Gastrocnemius medialis (tissue), 4 donors: Measurements from ENCODE around the gene HPCA.

ENCODE experiments used
- CTCF ChIP-seq, 5 experiments: fragments of 450-650 bp in 3 of 5; fragments of 200-600 bp in 2 of 5; sonication (generic) in 2 of 5; IDR thresholded peaks in 4 of 5; conservative IDR thresholded peaks in 1 of 5; 1 replicate in 4 of 5; 2 replicates in 1 of 5; pipeline ENCODE4 v1.5.1; 2016 to 2019; ENCODE audit warnings: antibody characterized with exemption in 5 of 5, mild to moderate bottlenecking in 3 of 5, moderate library complexity in 3 of 5
- POLR2A ChIP-seq, 2 donors: fragments of 450-650 bp; IDR thresholded peaks; one replicate each; pipeline ENCODE4 v1.6.1; 2017; ENCODE audit warnings: antibody characterized with exemption in 2 of 2, mild to moderate bottlenecking in 2 of 2, moderate library complexity in 2 of 2

GRCh38 chr1:32892368-32893197, 6.3 kb downstream of the HPCA start:
- TF ChIP-seq CTCF (IDR thresholded peaks at IDR 0.05 in 4 of 5, conservative IDR thresholded peaks at IDR 0.05 in 1 of 5) = peak in 4 of 5 experiments; percentile 7 to 55 (median 24)
- TF ChIP-seq POLR2A (IDR thresholded peaks at IDR 0.05) = no peak
